Fibroblast of the aortic adventitia (primary cell): Measurements from ENCODE around the gene CACNA1G. TPM values are rescaled to one million over a fixed set of nuclear protein-coding genes. Genes with fewer than 3 reads are reported as not detected.

Experiments
- DNase-seq: peaks from one replicate; pipeline ENCODE4 v3.0.0-alpha.2; 2010; ENCODE audit warnings: low read depth
- H3K4me3 ChIP-seq: 2 replicates; pipeline ENCODE4 v1.5.1; 2011; ENCODE audit warnings: low read depth, mild to moderate bottlenecking, control low read depth, low read length, moderate library complexity
- CTCF ChIP-seq: IDR thresholded peaks from 2 replicates; pipeline ENCODE4 v1.5.1; 2011; ENCODE audit warnings: mild to moderate bottlenecking, low read length, control low read depth, inconsistent platforms; ENCODE audit not compliant: insufficient read depth
- total RNA-seq: library from RNA; depleted of rRNA; stranded (reverse); fragments of >200 nt; gene quantifications from 2 replicates; pipeline ENCODE4 v1.2.3, GENCODE V29; 2012; ENCODE audit warnings: low replicate concordance

The CACNA1G gene
- total RNA-seq, 1 donor, result 1.8 TPM

- DNase-seq, result no peak
- no peak overlapping the region for H3K4me3 ChIP-seq
- TF ChIP-seq CTCF, result no peak
These were observed 42.8 kb upstream of the CACNA1G start for GRCh38 chr17:50517504-50518383.

- no peak for TF ChIP-seq CTCF
- no peak overlapping the region for H3K4me3 ChIP-seq
- DNase-seq, result no peak
These were observed 42.0 kb upstream of the CACNA1G start for GRCh38 chr17:50518384-50519023.

- no peak for DNase-seq
- TF ChIP-seq CTCF, result no peak
- no peak overlapping the region for H3K4me3 ChIP-seq
These were observed 41.2 kb upstream of the CACNA1G start for GRCh38 chr17:50519141-50519834.

GRCh38 chr17:50520483-50520882, 40.0 kb upstream of the CACNA1G start:
- DNase-seq, result no peak
- no peak for TF ChIP-seq CTCF
- H3K4me3 ChIP-seq, result no peak overlapping the region

- no peak overlapping the region for H3K4me3 ChIP-seq
- no peak for DNase-seq
- TF ChIP-seq CTCF, result no peak
These were observed 39.0 kb upstream of the CACNA1G start for GRCh38 chr17:50521514-50521913.

- TF ChIP-seq CTCF, result no peak
- DNase-seq, result no peak
These were observed 37.7 kb upstream of the CACNA1G start for GRCh38 chr17:50522766-50523165.

More at GRCh38 chr17:50522766-50523165, 37.7 kb upstream of the CACNA1G start:
- no peak overlapping the region for H3K4me3 ChIP-seq
